MM.1S (cell line): ENCODE data around the gene NUMBL.
"Not testable (repeated sequence)": the region's sequence is repeated elsewhere in the genome, so short reads cannot be mapped to it uniquely, and the experiment has no call there.

ENCODE experiments used
- DNase-seq: peaks from one replicate; pipeline ENCODE4 v3.0.0-alpha.2; 2015
- H2AFZ ChIP-seq: fragments of 300-600 bp; sonication (generic); 2 replicates; pipeline ENCODE4 v1.6.0; 2016; ENCODE audit warnings: antibody characterized with exemption, low read length
- H3F3A ChIP-seq: fragments of 300-600 bp; sonication (generic); 2 replicates; pipeline ENCODE4 v1.6.1; 2016; ENCODE audit warnings: mild to moderate bottlenecking, antibody characterized with exemption, low read length, moderate library complexity, mixed read lengths; ENCODE audit not compliant: insufficient read depth
- H3K27ac ChIP-seq: fragments of 300-600 bp; sonication (generic); 2 replicates; pipeline ENCODE4 v1.5.1; 2016; ENCODE audit warnings: mild to moderate bottlenecking, low read length
- H3K27me3 ChIP-seq: fragments of 300-600 bp; sonication (generic); replicated peaks from 2 replicates; pipeline ENCODE4 v1.6.0; 2016; ENCODE audit warnings: low read length; ENCODE audit not compliant: insufficient read depth
- H3K36me3 ChIP-seq: fragments of 300-600 bp; sonication (generic); replicated peaks from 2 replicates; pipeline ENCODE4 v1.6.1; 2016; ENCODE audit warnings: mild to moderate bottlenecking, low read length, mixed read lengths; ENCODE audit not compliant: insufficient read depth
- H3K4me1 ChIP-seq: fragments of 300-600 bp; sonication (generic); 2 replicates; pipeline ENCODE4 v1.6.1; 2016; ENCODE audit warnings: low read length, mixed read lengths
- H3K4me2 ChIP-seq: fragments of 300-600 bp; sonication (generic); 2 replicates; pipeline ENCODE4 v1.6.0; 2016; ENCODE audit warnings: low read depth, low read length
- H3K4me3 ChIP-seq: fragments of 300-600 bp; sonication (generic); 2 replicates; pipeline ENCODE4 v1.5.1; 2016; ENCODE audit warnings: low read length, mixed read lengths
- H3K79me2 ChIP-seq: fragments of 300-600 bp; sonication (generic); 2 replicates; pipeline ENCODE4 v1.6.1; 2016; ENCODE audit warnings: mixed run types, low read length, mixed read lengths
- H3K9ac ChIP-seq: fragments of 300-600 bp; sonication (generic); 2 replicates; pipeline ENCODE4 v1.6.1; 2016; ENCODE audit warnings: low read length, mixed read lengths
- H3K9me2 ChIP-seq: fragments of 300-600 bp; sonication (generic); replicated peaks from 2 replicates; pipeline ENCODE4 v1.6.1; 2016; ENCODE audit warnings: mild to moderate bottlenecking, low read length, mixed read lengths; ENCODE audit not compliant: insufficient read depth
- H3K9me3 ChIP-seq: fragments of 300-600 bp; sonication (generic); replicated peaks from 2 replicates; pipeline ENCODE4 v1.6.1; 2016; ENCODE audit warnings: mild to moderate bottlenecking, low read length, mixed read lengths; ENCODE audit not compliant: insufficient read depth
- H4K20me1 ChIP-seq: fragments of 300-600 bp; sonication (generic); 2 replicates; pipeline ENCODE4 v1.6.1; 2016; ENCODE audit warnings: mild to moderate bottlenecking, low read length, moderate library complexity, mixed read lengths; ENCODE audit not compliant: insufficient read depth
- EZH2 ChIP-seq: fragments of 300-600 bp; sonication (generic); optimal IDR thresholded peaks from 2 replicates; pipeline ENCODE3; 2017; ENCODE audit warnings: low read depth, mild to moderate bottlenecking, antibody characterized with exemption, low read length, mixed read lengths
- EZH2phosphoT487 ChIP-seq: fragments of 300-600 bp; sonication (generic); IDR thresholded peaks from 2 replicates; pipeline ENCODE4 v1.6.1; 2018; ENCODE audit warnings: antibody characterized with exemption, low read length
- TF ChIP-seq, protein P1 (sequence below): fragments of 300-600 bp; sonication (generic); IDR thresholded peaks from 2 replicates; pipeline ENCODE4 v1.5.1; 2016; ENCODE audit warnings: antibody characterized with exemption, low read length, mixed read lengths

Gene NUMBL

DNA sequence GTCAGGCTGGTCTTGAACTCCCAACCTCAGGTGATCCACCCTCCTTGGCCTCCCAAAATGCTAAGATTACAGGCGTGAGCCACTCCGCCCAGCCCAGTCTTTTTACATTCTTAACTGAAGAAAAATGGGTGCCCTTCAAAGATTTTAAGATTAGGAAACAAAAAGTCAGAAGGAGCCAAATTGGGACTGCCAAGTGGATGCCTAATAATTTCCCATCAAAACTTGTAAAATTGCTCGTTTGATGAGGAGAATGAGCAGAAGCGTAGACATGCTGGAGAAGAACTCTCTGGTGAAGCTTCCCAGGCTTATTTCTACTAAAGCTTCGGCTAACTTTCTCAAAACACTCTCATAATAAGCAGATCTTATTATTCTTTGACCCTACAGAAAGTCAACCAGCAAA, 31.3 kb downstream of the NUMBL start:
- Histone ChIP-seq H3K79me2 (no peaks in the 10 kb centered on the region), H3K9me2 (no peaks in the 10 kb centered on the region), H3K4me1 (no peaks in the 10 kb centered on the region), H4K20me1 (no peaks in the 10 kb centered on the region), H3K27ac (no peak overlapping the region), H3K4me2 (no peak overlapping the region), H3K36me3 (no peaks in the 10 kb centered on the region), H3K27me3 (peaks cover 11% of the 10 kb centered on the region), H3K9ac (no peak overlapping the region), H3F3A (no peaks in the 10 kb centered on the region), H2AFZ (no peak overlapping the region), H3K9me3 (no peaks in the 10 kb centered on the region), H3K4me3 (no peak overlapping the region)
- TF ChIP-seq, protein P1, sequence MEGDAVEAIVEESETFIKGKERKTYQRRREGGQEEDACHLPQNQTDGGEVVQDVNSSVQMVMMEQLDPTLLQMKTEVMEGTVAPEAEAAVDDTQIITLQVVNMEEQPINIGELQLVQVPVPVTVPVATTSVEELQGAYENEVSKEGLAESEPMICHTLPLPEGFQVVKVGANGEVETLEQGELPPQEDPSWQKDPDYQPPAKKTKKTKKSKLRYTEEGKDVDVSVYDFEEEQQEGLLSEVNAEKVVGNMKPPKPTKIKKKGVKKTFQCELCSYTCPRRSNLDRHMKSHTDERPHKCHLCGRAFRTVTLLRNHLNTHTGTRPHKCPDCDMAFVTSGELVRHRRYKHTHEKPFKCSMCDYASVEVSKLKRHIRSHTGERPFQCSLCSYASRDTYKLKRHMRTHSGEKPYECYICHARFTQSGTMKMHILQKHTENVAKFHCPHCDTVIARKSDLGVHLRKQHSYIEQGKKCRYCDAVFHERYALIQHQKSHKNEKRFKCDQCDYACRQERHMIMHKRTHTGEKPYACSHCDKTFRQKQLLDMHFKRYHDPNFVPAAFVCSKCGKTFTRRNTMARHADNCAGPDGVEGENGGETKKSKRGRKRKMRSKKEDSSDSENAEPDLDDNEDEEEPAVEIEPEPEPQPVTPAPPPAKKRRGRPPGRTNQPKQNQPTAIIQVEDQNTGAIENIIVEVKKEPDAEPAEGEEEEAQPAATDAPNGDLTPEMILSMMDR, result no peak
- no peak for DNase-seq

DNA sequence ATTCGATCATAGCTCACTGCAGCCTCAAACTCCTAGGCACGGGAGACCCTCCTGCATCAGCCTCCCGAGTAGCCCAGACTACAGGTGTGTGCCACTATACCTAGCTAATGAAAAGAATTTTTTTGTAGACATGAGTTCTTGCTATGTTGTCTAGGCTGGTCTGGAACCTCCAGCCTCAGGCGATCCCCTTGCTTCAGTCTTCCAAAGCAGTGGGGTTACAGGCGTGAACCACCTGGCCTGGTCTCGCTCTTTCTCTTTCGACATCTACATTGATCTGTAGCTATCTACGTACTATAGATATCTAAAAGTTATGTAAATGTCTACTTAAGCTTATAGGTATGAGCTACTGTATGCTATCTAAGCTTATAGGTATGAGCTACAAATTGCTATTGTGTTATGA, 32.4 kb downstream of the NUMBL start:
- no peak for TF ChIP-seq EZH2phosphoT487
- no peak for TF ChIP-seq EZH2
- TF ChIP-seq, protein P1, result no peak
- H3K4me1 ChIP-seq, result no peaks in the 10 kb centered on the region
- H3K9me2 ChIP-seq, result no peaks in the 10 kb centered on the region
- no peak overlapping the region for H3K9ac ChIP-seq
- H2AFZ ChIP-seq, result no peak overlapping the region
- no peaks in the 10 kb centered on the region for H4K20me1 ChIP-seq
- no peaks in the 10 kb centered on the region for H3F3A ChIP-seq
- no peaks in the 10 kb centered on the region for H3K9me3 ChIP-seq
- no peaks in the 10 kb centered on the region for H3K36me3 ChIP-seq
- no peak overlapping the region for H3K4me2 ChIP-seq
- H3K27me3 ChIP-seq, result peaks cover 6% of the 10 kb centered on the region; the same call in 1 of the 2 replicates
- no peaks in the 10 kb centered on the region for H3K79me2 ChIP-seq
- no peak overlapping the region for H3K27ac ChIP-seq
- DNase-seq, result no peak
- H3K4me3 ChIP-seq, result no peak overlapping the region

DNA sequence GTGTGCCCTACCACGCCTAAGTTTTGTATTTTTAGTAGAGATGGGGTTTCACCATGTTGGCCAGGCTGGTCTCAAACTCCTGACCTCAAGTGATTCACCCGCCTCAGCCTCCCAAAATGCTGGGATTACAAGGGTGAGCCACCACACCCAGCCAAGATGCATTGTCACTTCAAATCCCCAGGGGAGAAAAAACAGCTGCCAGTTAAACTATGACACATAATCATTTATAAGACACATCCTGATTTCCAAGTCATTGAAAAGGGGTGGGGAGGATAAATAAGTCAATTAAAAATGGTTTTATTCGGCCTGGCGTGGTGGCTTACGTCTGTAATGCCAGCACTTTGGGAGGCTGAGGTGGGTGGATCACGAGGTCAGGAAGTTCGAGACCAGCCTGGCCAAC, 34.8 kb downstream of the NUMBL start:
- H3F3A ChIP-seq, H2AFZ ChIP-seq, H3K9ac ChIP-seq, H3K36me3 ChIP-seq, H3K4me1 ChIP-seq, H3K4me3 ChIP-seq, H3K9me3 ChIP-seq, DNase-seq, H3K79me2 ChIP-seq, H3K27ac ChIP-seq, H3K9me2 ChIP-seq, H4K20me1 ChIP-seq, H3K4me2 ChIP-seq: not testable (repeated sequence)
- H3K27me3 ChIP-seq, result peaks cover 17% of the 10 kb centered on the region

DNA sequence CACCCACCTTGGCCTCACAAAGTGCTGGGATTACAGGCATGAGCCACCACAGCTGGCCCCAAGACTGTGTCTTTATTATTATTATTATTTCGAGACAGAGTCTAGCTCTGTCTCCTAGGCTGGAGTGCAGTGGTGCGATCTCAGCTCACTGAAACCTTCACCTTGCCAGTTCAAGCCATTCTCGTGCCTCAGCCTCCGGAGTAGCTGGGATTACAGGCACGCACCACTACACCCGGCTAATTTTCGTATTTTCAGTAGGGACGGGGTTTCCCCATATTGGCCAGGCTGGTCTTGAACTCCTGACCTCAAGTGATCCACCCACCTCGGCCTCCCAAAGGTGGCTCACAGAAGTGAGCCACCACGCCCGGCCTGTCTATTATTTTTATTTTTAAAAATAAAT, 38.1 kb downstream of the NUMBL start:
- H3K9me2 ChIP-seq, H3K27ac ChIP-seq, H3K4me3 ChIP-seq, H3F3A ChIP-seq, H3K79me2 ChIP-seq, H4K20me1 ChIP-seq, H2AFZ ChIP-seq, H3K4me2 ChIP-seq, DNase-seq, H3K9ac ChIP-seq, H3K4me1 ChIP-seq, H3K9me3 ChIP-seq, H3K36me3 ChIP-seq: not testable (repeated sequence)
- H3K27me3 ChIP-seq, result peaks cover 21% of the 10 kb centered on the region
